Measurements from ENCODE around the gene DOCK6. TPM values are rescaled to one million over a fixed set of nuclear protein-coding genes. Genes with fewer than 3 reads are reported as not detected.

Gene DOCK6
- polyA plus RNA-seq, 1 donor from 2014 or later, result not detected

GRCh38 chr19:11194656-11195558 lies 67.4 kb downstream of the DOCK6 start:
- Histone ChIP-seq H3F3A (ENCODE audit: insufficient read depth, low read length, poor library complexity, severe bottlenecking) (no peaks in the 10 kb centered on the region), H3K79me2 (replicated peaks; ENCODE audit: insufficient read depth, low read length) (no peaks in the 10 kb centered on the region), H3K4me2 (ENCODE audit: low read length) (no peak overlapping the region), H3K9me2 (ENCODE audit: insufficient read depth, low read length) (no peaks in the 10 kb centered on the region), H3K27ac (ENCODE audit: low read length) (no peak overlapping the region), H3K9ac (ENCODE audit: low read length) (no peak overlapping the region), H4K20me1 (ENCODE audit: insufficient read depth) (no peaks in the 10 kb centered on the region), H3K36me3 (ENCODE audit: insufficient read depth, low read length) (no peaks in the 10 kb centered on the region), H3K9me3 (ENCODE audit: low read length) (no peaks in the 10 kb centered on the region), H3K4me3 (ENCODE audit: low read length) (no peak overlapping the region), H3K27me3 (ENCODE audit: insufficient read depth, low read depth, low read length) (peaks cover 10% of the 10 kb centered on the region), H2AFZ (ENCODE audit: low read depth, low read length) (no peak overlapping the region)
- TF ChIP-seq, protein P1, sequence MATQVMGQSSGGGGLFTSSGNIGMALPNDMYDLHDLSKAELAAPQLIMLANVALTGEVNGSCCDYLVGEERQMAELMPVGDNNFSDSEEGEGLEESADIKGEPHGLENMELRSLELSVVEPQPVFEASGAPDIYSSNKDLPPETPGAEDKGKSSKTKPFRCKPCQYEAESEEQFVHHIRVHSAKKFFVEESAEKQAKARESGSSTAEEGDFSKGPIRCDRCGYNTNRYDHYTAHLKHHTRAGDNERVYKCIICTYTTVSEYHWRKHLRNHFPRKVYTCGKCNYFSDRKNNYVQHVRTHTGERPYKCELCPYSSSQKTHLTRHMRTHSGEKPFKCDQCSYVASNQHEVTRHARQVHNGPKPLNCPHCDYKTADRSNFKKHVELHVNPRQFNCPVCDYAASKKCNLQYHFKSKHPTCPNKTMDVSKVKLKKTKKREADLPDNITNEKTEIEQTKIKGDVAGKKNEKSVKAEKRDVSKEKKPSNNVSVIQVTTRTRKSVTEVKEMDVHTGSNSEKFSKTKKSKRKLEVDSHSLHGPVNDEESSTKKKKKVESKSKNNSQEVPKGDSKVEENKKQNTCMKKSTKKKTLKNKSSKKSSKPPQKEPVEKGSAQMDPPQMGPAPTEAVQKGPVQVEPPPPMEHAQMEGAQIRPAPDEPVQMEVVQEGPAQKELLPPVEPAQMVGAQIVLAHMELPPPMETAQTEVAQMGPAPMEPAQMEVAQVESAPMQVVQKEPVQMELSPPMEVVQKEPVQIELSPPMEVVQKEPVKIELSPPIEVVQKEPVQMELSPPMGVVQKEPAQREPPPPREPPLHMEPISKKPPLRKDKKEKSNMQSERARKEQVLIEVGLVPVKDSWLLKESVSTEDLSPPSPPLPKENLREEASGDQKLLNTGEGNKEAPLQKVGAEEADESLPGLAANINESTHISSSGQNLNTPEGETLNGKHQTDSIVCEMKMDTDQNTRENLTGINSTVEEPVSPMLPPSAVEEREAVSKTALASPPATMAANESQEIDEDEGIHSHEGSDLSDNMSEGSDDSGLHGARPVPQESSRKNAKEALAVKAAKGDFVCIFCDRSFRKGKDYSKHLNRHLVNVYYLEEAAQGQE (IDR thresholded peaks at IDR 0.05; ENCODE audit: borderline replicate concordance), result no peak
- TF ChIP-seq POLR2AphosphoS5 (IDR thresholded peaks at IDR 0.05), result no peak
- TF ChIP-seq SMC3 (conservative IDR thresholded peaks at IDR 0.05; ENCODE audit: poor library complexity), result no peak
- TF ChIP-seq RAD21 (conservative IDR thresholded peaks at IDR 0.05), result no peak
- no peak for TF ChIP-seq CTCF (IDR thresholded peaks at IDR 0.05; ENCODE audit: poor library complexity, severe bottlenecking)
- no peak for TF ChIP-seq TAF1 (IDR thresholded peaks at IDR 0.05; ENCODE audit: low read depth)
- TF ChIP-seq MXI1 (conservative IDR thresholded peaks at IDR 0.05; ENCODE audit: poor library complexity, severe bottlenecking), result no peak
- no peak for TF ChIP-seq EZH2 (IDR thresholded peaks at IDR 0.05; ENCODE audit: borderline replicate concordance, insufficient read depth, low read length, poor library complexity, severe bottlenecking)
- TF ChIP-seq EP300 (conservative IDR thresholded peaks at IDR 0.05; ENCODE audit: poor library complexity, severe bottlenecking), result no peak

DNA sequence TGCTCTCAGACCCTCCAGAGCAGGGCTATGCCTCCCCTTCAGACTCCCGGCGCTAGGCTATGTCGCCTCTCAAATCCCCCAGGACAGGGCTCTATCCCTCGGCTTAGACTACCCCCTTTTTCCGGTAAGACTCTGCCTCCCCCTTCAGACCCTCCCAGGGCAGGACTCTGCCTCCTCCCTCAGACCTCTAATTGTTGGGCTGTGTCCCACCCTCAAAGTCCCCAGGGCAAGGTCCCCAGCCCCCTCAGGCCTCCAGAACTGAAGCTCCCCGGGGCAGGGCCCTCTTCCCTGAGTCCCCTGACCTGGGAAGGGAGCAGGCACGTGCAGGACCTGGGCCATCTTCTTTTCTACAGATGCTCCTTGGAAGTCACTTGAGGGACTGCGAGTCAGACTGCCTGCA lies 68.2 kb downstream of the DOCK6 start:
- TF ChIP-seq RAD21 (conservative IDR thresholded peaks at IDR 0.05) (no peak), POLR2AphosphoS5 (IDR thresholded peaks at IDR 0.05) (no peak), EZH2 (IDR thresholded peaks at IDR 0.05; ENCODE audit: borderline replicate concordance, insufficient read depth, low read length, poor library complexity, severe bottlenecking) (no peak), EP300 (conservative IDR thresholded peaks at IDR 0.05; ENCODE audit: poor library complexity, severe bottlenecking) (no peak), SMC3 (conservative IDR thresholded peaks at IDR 0.05; ENCODE audit: poor library complexity) (no peak), CTCF (IDR thresholded peaks at IDR 0.05; ENCODE audit: poor library complexity, severe bottlenecking) (no peak), MXI1 (conservative IDR thresholded peaks at IDR 0.05; ENCODE audit: poor library complexity, severe bottlenecking) (no peak), TAF1 (IDR thresholded peaks at IDR 0.05; ENCODE audit: low read depth) (no peak)
- TF ChIP-seq, protein P1 (IDR thresholded peaks at IDR 0.05; ENCODE audit: borderline replicate concordance), result no peak
- Histone ChIP-seq H2AFZ (ENCODE audit: low read depth, low read length) (no peak overlapping the region), H3K36me3 (ENCODE audit: insufficient read depth, low read length) (no peaks in the 10 kb centered on the region), H3K9ac (ENCODE audit: low read length) (no peak overlapping the region), H3K4me2 (ENCODE audit: low read length) (no peak overlapping the region), H3F3A (ENCODE audit: insufficient read depth, low read length, poor library complexity, severe bottlenecking) (no peaks in the 10 kb centered on the region), H3K9me2 (ENCODE audit: insufficient read depth, low read length) (no peaks in the 10 kb centered on the region), H3K27ac (ENCODE audit: low read length) (no peak overlapping the region), H3K9me3 (ENCODE audit: low read length) (no peaks in the 10 kb centered on the region), H3K4me3 (ENCODE audit: low read length) (no peak overlapping the region), H4K20me1 (ENCODE audit: insufficient read depth) (no peaks in the 10 kb centered on the region), H3K27me3 (ENCODE audit: insufficient read depth, low read depth, low read length) (peaks cover 10% of the 10 kb centered on the region), H3K79me2 (replicated peaks; ENCODE audit: insufficient read depth, low read length) (no peaks in the 10 kb centered on the region)

All from neural cell (in vitro differentiated cells).